Upper lobe of right lung (tissue), 1 donor: ENCODE measurements around the gene IFNG. TPM values are rescaled to one million over a fixed set of nuclear protein-coding genes. Genes with fewer than 3 reads are reported as not detected.

ENCODE experiments used
- ATAC-seq: fragments of 200-7000 bp; cut with Tn5 transposase; one replicate; pipeline ENCODE4 v1.9.1; 2020; ENCODE audit warnings: mild to moderate bottlenecking, moderate library complexity
- DNase-seq: peaks from one replicate; pipeline ENCODE4 v3.0.0-alpha.2; 2020
- H3K27ac ChIP-seq: fragments of 200-600 bp; one replicate; pipeline ENCODE4 v1.8.0; 2022
- H3K27me3 ChIP-seq: fragments of 200-600 bp; one replicate; pipeline ENCODE4 v1.8.0; 2022; ENCODE audit warnings: mild to moderate bottlenecking
- H3K36me3 ChIP-seq: fragments of 200-600 bp; one replicate; pipeline ENCODE4 v1.8.0; 2022
- H3K4me1 ChIP-seq: fragments of 200-600 bp; one replicate; pipeline ENCODE4 v1.8.0; 2022
- H3K4me3 ChIP-seq: fragments of 200-600 bp; one replicate; pipeline ENCODE4 v1.8.0; 2022; ENCODE audit warnings: mild to moderate bottlenecking
- H3K9me3 ChIP-seq: fragments of 200-600 bp; one replicate; pipeline ENCODE4 v1.8.0; 2022
- intact Hi-C: fragments of 100-400 bp; cut with DNase I; formaldehyde crosslinking; loops from one replicate; pipeline ENCODE4 v1.11.0; 2022
- total RNA-seq: library from RNA; stranded (reverse); fragmentation: NEBNext Ultra II Directional; extraction: Animal tissue kit (Norgen Biotek cat#: 25700); gene quantifications from one replicate; pipeline ENCODE4 v1.2.1, GENCODE V29; 2021
- TF ChIP-seq, protein P1 (sequence below): fragments of 200-600 bp; IDR thresholded peaks from one replicate; pipeline ENCODE4 v1.8.0; 2022; ENCODE audit warnings: antibody characterized with exemption
- donor health status: DM: no; HTN: yes; CAD: no; lungs with severe emphysema.

Gene IFNG
- total RNA-seq, 1 donor from 2014 or later, result not detected

DNA sequence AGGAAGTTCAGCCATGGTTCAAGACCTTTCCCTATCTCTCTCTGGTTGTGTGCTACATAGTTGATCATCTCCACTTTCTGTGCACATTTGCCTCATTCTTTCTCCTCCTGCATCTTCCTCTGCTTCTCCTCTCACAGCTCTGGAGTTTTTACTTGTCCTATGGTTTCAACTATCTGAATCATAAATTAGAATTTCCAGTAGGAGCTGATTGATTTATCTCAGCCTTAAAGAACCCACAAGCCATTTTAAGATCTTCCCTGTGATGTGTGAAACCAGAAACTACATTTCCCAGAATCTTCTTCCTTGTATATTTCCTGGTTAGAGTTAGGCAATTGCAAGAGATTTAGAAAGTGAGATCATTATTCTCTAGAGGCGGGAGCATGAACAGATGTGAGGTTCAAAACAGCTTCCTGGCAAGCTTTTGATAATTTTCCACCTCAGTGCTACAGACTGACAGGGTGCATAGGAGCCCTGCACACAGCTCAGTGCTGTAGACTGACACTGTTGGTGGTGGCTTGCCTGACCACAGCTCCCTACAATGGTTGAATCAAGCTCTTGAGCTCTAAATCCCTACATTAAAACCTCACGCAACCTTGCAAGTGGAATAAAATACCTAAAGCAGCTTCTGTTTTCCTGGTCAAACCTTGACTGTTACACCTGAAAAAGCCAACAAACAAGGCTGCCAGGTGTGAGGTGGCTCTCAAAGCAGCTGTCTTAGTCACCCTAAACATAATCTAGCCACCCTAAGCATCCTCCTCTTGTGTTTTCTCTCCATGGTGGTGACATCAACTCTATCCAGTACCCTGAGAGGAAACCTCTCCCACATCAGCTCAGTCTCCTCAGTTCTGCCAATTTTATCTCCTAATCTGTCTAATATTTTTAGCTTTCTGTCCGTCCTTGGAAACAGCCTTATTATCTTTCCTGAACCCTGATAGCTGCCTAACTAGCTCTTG is 21.5 kb upstream of the IFNG start:
- ATAC-seq, result no peak
- H3K4me3 ChIP-seq, result no peak overlapping the region
- H3K36me3 ChIP-seq, result no peaks in the 10 kb centered on the region
- DNase-seq, result no peak
- H3K4me1 ChIP-seq, result no peaks in the 10 kb centered on the region
- intact Hi-C loops, result no loop called here
- no peaks in the 10 kb centered on the region for H3K27me3 ChIP-seq
- TF ChIP-seq, protein P1, sequence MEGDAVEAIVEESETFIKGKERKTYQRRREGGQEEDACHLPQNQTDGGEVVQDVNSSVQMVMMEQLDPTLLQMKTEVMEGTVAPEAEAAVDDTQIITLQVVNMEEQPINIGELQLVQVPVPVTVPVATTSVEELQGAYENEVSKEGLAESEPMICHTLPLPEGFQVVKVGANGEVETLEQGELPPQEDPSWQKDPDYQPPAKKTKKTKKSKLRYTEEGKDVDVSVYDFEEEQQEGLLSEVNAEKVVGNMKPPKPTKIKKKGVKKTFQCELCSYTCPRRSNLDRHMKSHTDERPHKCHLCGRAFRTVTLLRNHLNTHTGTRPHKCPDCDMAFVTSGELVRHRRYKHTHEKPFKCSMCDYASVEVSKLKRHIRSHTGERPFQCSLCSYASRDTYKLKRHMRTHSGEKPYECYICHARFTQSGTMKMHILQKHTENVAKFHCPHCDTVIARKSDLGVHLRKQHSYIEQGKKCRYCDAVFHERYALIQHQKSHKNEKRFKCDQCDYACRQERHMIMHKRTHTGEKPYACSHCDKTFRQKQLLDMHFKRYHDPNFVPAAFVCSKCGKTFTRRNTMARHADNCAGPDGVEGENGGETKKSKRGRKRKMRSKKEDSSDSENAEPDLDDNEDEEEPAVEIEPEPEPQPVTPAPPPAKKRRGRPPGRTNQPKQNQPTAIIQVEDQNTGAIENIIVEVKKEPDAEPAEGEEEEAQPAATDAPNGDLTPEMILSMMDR, result no peak
- no peaks in the 10 kb centered on the region for H3K9me3 ChIP-seq
- no peak overlapping the region for H3K27ac ChIP-seq

- Histone ChIP-seq H3K27ac (no peak overlapping the region), H3K9me3 (no peaks in the 10 kb centered on the region), H3K27me3 (no peaks in the 10 kb centered on the region), H3K36me3 (no peaks in the 10 kb centered on the region), H3K4me1 (no peaks in the 10 kb centered on the region), H3K4me3 (no peak overlapping the region)
- ATAC-seq, result no peak
- intact Hi-C loops, result no loop called here
- TF ChIP-seq, protein P1, result no peak
- DNase-seq, result no peak
Measured at GRCh38 chr12:68178774-68179439, 19.4 kb upstream of the IFNG start.

DNA sequence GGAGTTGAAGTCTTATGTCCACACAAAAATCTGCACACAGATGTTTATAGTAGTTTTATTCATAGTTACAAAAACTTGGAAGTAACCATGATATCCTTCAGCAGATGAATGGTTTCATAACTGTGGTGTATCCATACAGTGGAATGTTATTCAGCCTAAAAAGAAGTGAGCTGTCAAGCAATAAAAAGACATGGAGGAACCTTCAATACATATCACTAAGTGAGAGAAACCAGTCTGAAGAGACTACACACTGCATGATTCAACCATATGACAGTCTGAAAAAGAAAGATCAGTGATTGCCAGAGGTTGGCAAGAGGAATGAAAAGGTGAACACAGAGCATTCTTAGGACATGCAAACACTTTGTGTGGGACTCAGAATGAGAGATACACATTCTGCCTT is 18.6 kb upstream of the IFNG start:
- H3K4me1 ChIP-seq, result no peaks in the 10 kb centered on the region
- no peaks in the 10 kb centered on the region for H3K27me3 ChIP-seq
- no peaks in the 10 kb centered on the region for H3K36me3 ChIP-seq
- DNase-seq (no peak), ATAC-seq (no peak)
- intact Hi-C loops, result no loop called here
- no peaks in the 10 kb centered on the region for H3K9me3 ChIP-seq
- H3K4me3 ChIP-seq, result no peak overlapping the region
- TF ChIP-seq, protein P1, result no peak
- no peak overlapping the region for H3K27ac ChIP-seq

DNA sequence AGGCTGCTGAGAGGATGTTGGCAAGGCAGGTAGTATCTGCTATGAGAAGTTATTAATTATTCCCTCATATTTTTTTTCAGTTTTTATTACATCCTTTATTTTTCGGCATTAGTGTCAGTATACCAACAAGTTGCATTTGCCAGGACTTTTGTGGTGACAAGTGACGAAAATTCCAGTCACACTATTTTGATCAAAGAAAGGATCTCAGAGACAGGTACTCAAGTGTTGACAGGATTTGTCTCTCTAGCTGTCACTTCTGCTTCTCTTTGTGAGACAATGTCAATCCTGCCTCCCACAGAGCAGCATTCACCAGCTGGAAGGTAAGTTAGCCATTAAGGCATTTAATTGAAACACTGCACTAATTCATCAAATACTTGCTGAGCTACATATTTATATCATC is 18.0 kb upstream of the IFNG start:
- Histone ChIP-seq H3K36me3 (no peaks in the 10 kb centered on the region), H3K4me1 (no peaks in the 10 kb centered on the region), H3K27ac (no peak overlapping the region), H3K27me3 (no peaks in the 10 kb centered on the region), H3K4me3 (no peak overlapping the region), H3K9me3 (no peaks in the 10 kb centered on the region)
- no peak for DNase-seq
- ATAC-seq, result no peak
- intact Hi-C loops, result no loop called here
- TF ChIP-seq, protein P1, result no peak

DNA sequence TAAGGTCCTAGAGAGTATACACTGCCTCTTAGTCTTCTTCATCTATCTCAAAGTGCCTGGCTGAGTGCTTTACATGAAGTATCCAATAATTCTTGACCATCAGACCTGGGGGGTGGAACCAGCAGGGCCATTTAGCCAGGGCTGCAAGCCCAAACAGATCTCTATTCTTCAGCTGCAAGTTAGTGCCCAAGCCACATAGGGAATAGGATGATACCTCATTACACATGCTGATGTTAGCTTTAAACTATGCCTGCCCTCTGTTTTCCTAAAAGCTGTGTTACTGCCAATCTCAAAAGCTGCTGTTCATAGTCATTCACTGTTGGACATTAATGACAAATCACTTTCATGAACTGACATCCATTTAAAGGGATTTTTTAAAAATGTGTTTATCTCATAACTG is 16.7 kb upstream of the IFNG start:
- Histone ChIP-seq H3K4me3 (no peak overlapping the region), H3K27ac (no peak overlapping the region), H3K36me3 (no peaks in the 10 kb centered on the region), H3K4me1 (no peaks in the 10 kb centered on the region), H3K27me3 (no peaks in the 10 kb centered on the region), H3K9me3 (no peaks in the 10 kb centered on the region)
- no peak for DNase-seq
- intact Hi-C loops, result no loop called here
- ATAC-seq, result no peak
- TF ChIP-seq, protein P1, result no peak
